Measurements from ENCODE around the gene MLLT1. TPM values are rescaled to one million over a fixed set of nuclear protein-coding genes. Genes with fewer than 3 reads are reported as not detected.

MLLT1 gene
- total and polyA plus RNA-seq, 10 donors, result 10.1 to 57.2 (median 25.1) TPM

GRCh38 chr19:6241680-6242377, 37.9 kb downstream of the MLLT1 start:
- intact Hi-C loops (cut with DNase I; ENCODE audit: low total_unique reads), result no loop called here
- H3K27ac ChIP-seq, result no peak overlapping the region
- no peak overlapping the region for H3K4me3 ChIP-seq
- peaks cover 14 to 90% (median 47%) of the 10 kb centered on the region in 6 donors for H3K4me1 ChIP-seq
- 85 to 90% (median 86%) methylated on average over 22 to 25 of the region's 25 CpGs for WGBS, 5 donors
- no peaks in the 10 kb centered on the region for H3K27me3 ChIP-seq (replicated peaks in 1 of 7)
- H3K36me3 ChIP-seq, result peaks cover 0 to 12% (median 0%) of the 10 kb centered on the region in 6 donors
- peak; percentile 73 for DNase-seq
- TF ChIP-seq POLR2AphosphoS5 (IDR thresholded peaks at IDR 0.05) (peak in 1 of 3 donors; percentile 31), CTCF (IDR thresholded peaks at IDR 0.05 in 8 of 11, conservative IDR thresholded peaks at IDR 0.05 in 3 of 11) (no peak)
- no peaks in the 10 kb centered on the region for H3K9me3 ChIP-seq

- no peak overlapping the region for H3K27ac ChIP-seq
- H3K4me1 ChIP-seq, result peaks cover 14 to 93% (median 50%) of the 10 kb centered on the region in 6 donors
- H3K4me3 ChIP-seq, result no peak overlapping the region
- no peaks in the 10 kb centered on the region for H3K9me3 ChIP-seq
- peak; percentile 65 for DNase-seq
- 74 to 95% (median 92%) methylated on average over 4 to 12 of the region's 12 CpGs for WGBS, 5 donors
- H3K36me3 ChIP-seq, result peaks cover 0 to 12% (median 0%) of the 10 kb centered on the region in 6 donors
- intact Hi-C loops (cut with DNase I; ENCODE audit: low total_unique reads), result no loop called here
- TF ChIP-seq POLR2AphosphoS5 (IDR thresholded peaks at IDR 0.05) (no peak), CTCF (IDR thresholded peaks at IDR 0.05 in 8 of 11, conservative IDR thresholded peaks at IDR 0.05 in 3 of 11) (no peak), POLR2A (IDR thresholded peaks at IDR 0.05) (no peak)
- H3K27me3 ChIP-seq (replicated peaks in 1 of 7), result no peaks in the 10 kb centered on the region
Observed at GRCh38 chr19:6241056-6241455, 38.7 kb downstream of the MLLT1 start.

DNA sequence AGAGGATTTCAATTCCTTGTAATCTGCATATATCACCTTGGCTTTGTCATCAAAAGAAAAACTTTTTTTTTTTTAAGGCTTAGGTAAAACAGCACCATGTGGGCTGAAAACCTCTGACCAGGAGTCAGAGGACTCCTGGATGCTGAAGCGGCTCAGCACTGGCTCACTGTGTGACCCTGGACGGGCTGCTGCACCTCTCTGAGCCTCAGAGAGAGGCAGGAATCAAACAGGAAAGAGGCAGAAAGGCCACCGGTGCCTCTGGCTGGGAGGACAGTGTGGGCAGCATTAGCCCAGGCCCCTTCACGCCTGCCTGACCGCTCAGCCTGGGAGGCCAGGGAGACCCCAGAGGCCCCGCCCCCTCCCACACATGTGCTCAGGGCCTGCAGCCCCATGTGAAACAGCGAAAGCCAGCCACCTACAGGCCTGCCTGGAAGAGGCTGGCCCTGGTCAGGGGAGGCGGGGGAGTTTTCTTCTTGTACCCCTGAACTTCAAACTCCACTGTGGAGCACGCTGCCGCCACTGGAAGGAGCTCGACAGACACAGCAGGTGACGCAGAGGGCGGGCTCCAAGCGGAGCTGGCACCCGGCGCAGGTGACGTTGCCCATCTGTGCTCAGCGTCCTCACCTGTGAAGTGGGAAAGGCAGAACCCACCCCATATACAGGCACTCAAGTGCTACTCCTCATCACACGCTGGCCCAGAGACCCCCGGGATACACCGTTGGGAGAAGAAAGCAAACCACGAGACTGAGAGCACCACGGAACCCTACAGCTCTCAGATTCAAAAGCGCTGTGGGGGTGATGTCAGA, 39.7 kb downstream of the MLLT1 start:
- TF ChIP-seq POLR2AphosphoS5 (IDR thresholded peaks at IDR 0.05), result peak in 1 of 3 donors; percentile 27
- TF ChIP-seq CTCF (IDR thresholded peaks at IDR 0.05 in 8 of 11, conservative IDR thresholded peaks at IDR 0.05 in 3 of 11), result no peak
- intact Hi-C loops (cut with DNase I; ENCODE audit: low total_unique reads), result no loop called here
- no peak overlapping the region for H3K27ac ChIP-seq
- H3K9me3 ChIP-seq, result no peaks in the 10 kb centered on the region
- peak; percentile 56 for DNase-seq
- WGBS, 5 donors, result 89 to 93% (median 91%) methylated on average over 12 to 24 of the region's 24 CpGs
- H3K27me3 ChIP-seq (replicated peaks in 1 of 7), result no peaks in the 10 kb centered on the region
- peaks cover 0 to 12% (median 0%) of the 10 kb centered on the region in 6 donors for H3K36me3 ChIP-seq
- peaks cover 14 to 98% (median 55%) of the 10 kb centered on the region in 6 donors for H3K4me1 ChIP-seq
- H3K4me3 ChIP-seq, result no peak overlapping the region

GRCh38 chr19:6239401-6239844, 40.4 kb downstream of the MLLT1 start:
- Histone ChIP-seq H3K27ac (no peak overlapping the region), H3K36me3 (peaks cover 0 to 12% (median 0%) of the 10 kb centered on the region in 6 donors), H3K9me3 (no peaks in the 10 kb centered on the region), H3K4me3 (no peak overlapping the region), H3K4me1 (peaks cover 14 to 98% (median 60%) of the 10 kb centered on the region in 6 donors), H3K27me3 (replicated peaks in 1 of 7) (no peaks in the 10 kb centered on the region)
- DNase-seq, result peak; percentile 64
- 81 to 84% (median 84%) methylated on average over 11 of the region's 11 CpGs for WGBS, 5 donors
- TF ChIP-seq CTCF (IDR thresholded peaks at IDR 0.05 in 8 of 11, conservative IDR thresholded peaks at IDR 0.05 in 3 of 11) (no peak), POLR2AphosphoS5 (IDR thresholded peaks at IDR 0.05) (peak in 1 of 3 donors; percentile 11)
- intact Hi-C loops (cut with DNase I; ENCODE audit: low total_unique reads), result no loop called here
